Skeletal muscle cell (primary cell): Measurements from ENCODE around the gene POU2F2.

ENCODE experiments used
- DNase-seq: peaks from one replicate; pipeline ENCODE4 v3.0.0-alpha.2; 2010; ENCODE audit warnings: low read depth
- H3K4me3 ChIP-seq: 2 replicates; pipeline ENCODE4 v1.5.1; 2011; ENCODE audit warnings: low read depth, mild to moderate bottlenecking, control low read depth, low read length, moderate library complexity

POU2F2 gene

GRCh38 chr19:42130254-42130573, 2.0 kb downstream of the POU2F2 start:
- no peak for DNase-seq
- H3K4me3 ChIP-seq = no peak overlapping the region

GRCh38 chr19:42129399-42130253, 2.6 kb downstream of the POU2F2 start:
- DNase-seq = no peak
- H3K4me3 ChIP-seq = no peak overlapping the region

GRCh38 chr19:42126574-42126973, 5.7 kb downstream of the POU2F2 start:
- no peak for DNase-seq
- H3K4me3 ChIP-seq = no peak overlapping the region

- H3K4me3 ChIP-seq = no peak overlapping the region
- DNase-seq = no peak
These were observed 6.7 kb downstream of the POU2F2 start for GRCh38 chr19:42125536-42125935.

- no peak for DNase-seq
- no peak overlapping the region for H3K4me3 ChIP-seq
These were observed 7.8 kb downstream of the POU2F2 start for GRCh38 chr19:42124386-42124901.

GRCh38 chr19:42123765-42124164, 8.5 kb downstream of the POU2F2 start:
- H3K4me3 ChIP-seq = no peak overlapping the region
- DNase-seq = no peak

- no peak overlapping the region for H3K4me3 ChIP-seq
- no peak for DNase-seq
These were observed 9.3 kb downstream of the POU2F2 start for GRCh38 chr19:42122691-42123607.

GRCh38 chr19:42121656-42122069, 10.6 kb downstream of the POU2F2 start:
- H3K4me3 ChIP-seq = no peak overlapping the region
- no peak for DNase-seq

GRCh38 chr19:42121036-42121621, 11.1 kb downstream of the POU2F2 start:
- no peak for DNase-seq
- no peak overlapping the region for H3K4me3 ChIP-seq

GRCh38 chr19:42120276-42120980, 11.8 kb downstream of the POU2F2 start:
- H3K4me3 ChIP-seq = no peak overlapping the region
- DNase-seq = no peak

- no peak for DNase-seq
- H3K4me3 ChIP-seq = no peak overlapping the region
These were observed 15.2 kb downstream of the POU2F2 start for GRCh38 chr19:42117076-42117475.

- no peak overlapping the region for H3K4me3 ChIP-seq
- DNase-seq = no peak
These were observed 15.8 kb downstream of the POU2F2 start for GRCh38 chr19:42116308-42117075.

GRCh38 chr19:42115705-42116104, 16.5 kb downstream of the POU2F2 start:
- H3K4me3 ChIP-seq = no peak overlapping the region

GRCh38 chr19:42115219-42115618, 17.0 kb downstream of the POU2F2 start:
- no peak overlapping the region for H3K4me3 ChIP-seq
- DNase-seq = no peak

More at GRCh38 chr19:42115705-42116104, 16.5 kb downstream of the POU2F2 start:
- no peak for DNase-seq

GRCh38 chr19:42114412-42114811, 17.8 kb downstream of the POU2F2 start:
- H3K4me3 ChIP-seq = no peak overlapping the region
- no peak for DNase-seq

GRCh38 chr19:42113641-42114348, 18.5 kb downstream of the POU2F2 start:
- peak; percentile 89 for DNase-seq
- no peak overlapping the region for H3K4me3 ChIP-seq

GRCh38 chr19:42111811-42112210, 20.4 kb downstream of the POU2F2 start:
- H3K4me3 ChIP-seq = no peak overlapping the region
- no peak for DNase-seq

- H3K4me3 ChIP-seq = no peak overlapping the region
- peak; percentile 56 for DNase-seq
These were observed 20.9 kb downstream of the POU2F2 start for GRCh38 chr19:42111384-42111783.
